ENCODE data around the gene ASB13. TPM values are rescaled to one million over a fixed set of nuclear protein-coding genes. Genes with fewer than 3 reads are reported as not detected.
"Not testable (repeated sequence)": the region's sequence is repeated elsewhere in the genome, so short reads cannot be mapped to it uniquely, and the experiment has no call there.

The ASB13 gene
- polyA plus RNA-seq, 3 donors = 22.9 to 24.2 (median 23.4) TPM

- DNase-seq (ENCODE audit: extremely low read depth in 1 of 11, low read depth in 9 of 11, low spot score in 4 of 11) = no peak
Measured at GRCh38 chr10:5599613-5600520, 66.5 kb downstream of the ASB13 start.

- no peak for DNase-seq (ENCODE audit: extremely low read depth in 1 of 11, low read depth in 9 of 11, low spot score in 4 of 11)
Measured at GRCh38 chr10:5598085-5598690, 68.2 kb downstream of the ASB13 start.

- no peak for DNase-seq (ENCODE audit: extremely low read depth in 1 of 11, low read depth in 9 of 11, low spot score in 4 of 11)
Measured at GRCh38 chr10:5596611-5597341, 69.6 kb downstream of the ASB13 start.

GRCh38 chr10:5595994-5596471, 70.4 kb downstream of the ASB13 start:
- no peak for DNase-seq (ENCODE audit: extremely low read depth in 1 of 11, low read depth in 9 of 11, low spot score in 4 of 11)

GRCh38 chr10:5595591-5595990, 70.8 kb downstream of the ASB13 start:
- DNase-seq (ENCODE audit: extremely low read depth in 1 of 11, low read depth in 9 of 11, low spot score in 4 of 11) = no peak

GRCh38 chr10:5595095-5595494, 71.3 kb downstream of the ASB13 start:
- no peak for DNase-seq (ENCODE audit: extremely low read depth in 1 of 11, low read depth in 9 of 11, low spot score in 4 of 11)

- peak in 4 of 11 donors; percentile 45 to 72 (median 55) for DNase-seq (ENCODE audit: extremely low read depth in 1 of 11, low read depth in 9 of 11, low spot score in 4 of 11)
Measured at GRCh38 chr10:5594271-5595049, 71.9 kb downstream of the ASB13 start.

- DNase-seq (ENCODE audit: extremely low read depth in 1 of 11, low read depth in 9 of 11, low spot score in 4 of 11) = not testable (repeated sequence)
Measured at GRCh38 chr10:5593347-5593746, 73.0 kb downstream of the ASB13 start.

GRCh38 chr10:5592070-5592469, 74.3 kb downstream of the ASB13 start:
- no peak for DNase-seq (ENCODE audit: extremely low read depth in 1 of 11, low read depth in 9 of 11, low spot score in 4 of 11)

GRCh38 chr10:5591336-5591824, 75.0 kb downstream of the ASB13 start:
- DNase-seq (ENCODE audit: extremely low read depth in 1 of 11, low read depth in 9 of 11, low spot score in 4 of 11) = no peak

GRCh38 chr10:5590816-5591215, 75.6 kb downstream of the ASB13 start:
- DNase-seq (ENCODE audit: extremely low read depth in 1 of 11, low read depth in 9 of 11, low spot score in 4 of 11) = no peak

- DNase-seq (ENCODE audit: extremely low read depth in 1 of 11, low read depth in 9 of 11, low spot score in 4 of 11) = no peak
Measured at GRCh38 chr10:5589661-5590511, 76.5 kb downstream of the ASB13 start.

GRCh38 chr10:5589011-5589660, 77.3 kb downstream of the ASB13 start:
- no peak for DNase-seq (ENCODE audit: extremely low read depth in 1 of 11, low read depth in 9 of 11, low spot score in 4 of 11)

Other genes starting within 250 kb of the ASB13 start
- not detected for gene CALML5, start 167.0 kb downstream of the ASB13 start, polyA plus RNA-seq (ENCODE audit: insufficient read length in 3 of 3)
- gene CALML3, start 141.6 kb downstream of the ASB13 start, polyA plus RNA-seq (ENCODE audit: insufficient read length in 3 of 3) = under 1 TPM in 2 of 3 donors, not detected in 1; 0.06 to 0.11 TPM
- 10 to 100 TPM; 33.9 to 38.4 (median 35.3) TPM for gene TASOR2, start 18.2 kb upstream of the ASB13 start, polyA plus RNA-seq (ENCODE audit: insufficient read length in 3 of 3)
- gene GDI2, start 146.8 kb upstream of the ASB13 start, polyA plus RNA-seq (ENCODE audit: insufficient read length in 3 of 3) = 100 to 1,000 TPM; 284 to 348 (median 304) TPM
- gene ANKRD16, start 223.3 kb upstream of the ASB13 start, polyA plus RNA-seq (ENCODE audit: insufficient read length in 3 of 3) = 10 to 100 TPM in 2 of 3 donors, 1 to 10 TPM in 1; 9.3 to 12.8 (median 12.5) TPM
- 10 to 100 TPM; 72.2 to 93.5 (median 76.7) TPM for gene FBH1, start 223.6 kb upstream of the ASB13 start, polyA plus RNA-seq (ENCODE audit: insufficient read length in 3 of 3)

Data from renal cortex interstitium (tissue), 11 donors.